HG03521 (cell line): ENCODE measurements around the gene MXD3.

Experiments used
- ATAC-seq: cut with Tn5 transposase; IDR thresholded peaks from one replicate; pipeline ENCODE4 v1.9.1; 2021; ENCODE audit warnings: mild to moderate bottlenecking, moderate library complexity; ENCODE audit not compliant: unreplicated experiment

The MXD3 gene

GRCh38 chr5:177327539-177328522 is 16.1 kb upstream of the MXD3 start:
- ATAC-seq: no peak

- ATAC-seq: no peak
Measured at GRCh38 chr5:177325868-177326381, 14.2 kb upstream of the MXD3 start.

GRCh38 chr5:177320879-177321278 is 9.2 kb upstream of the MXD3 start:
- no peak for ATAC-seq

GRCh38 chr5:177319913-177320588 is 8.4 kb upstream of the MXD3 start:
- no peak for ATAC-seq

- ATAC-seq: no peak
Measured at GRCh38 chr5:177317959-177318377, 6.3 kb upstream of the MXD3 start.

- no peak for ATAC-seq
Measured at GRCh38 chr5:177316005-177316404, 4.3 kb upstream of the MXD3 start.

GRCh38 chr5:177315411-177315810 is 3.7 kb upstream of the MXD3 start:
- ATAC-seq: no peak

GRCh38 chr5:177314376-177315342 is 3.0 kb upstream of the MXD3 start:
- no peak for ATAC-seq

- no peak for ATAC-seq
Measured at GRCh38 chr5:177313561-177314259, 2.0 kb upstream of the MXD3 start.

- ATAC-seq: peak; percentile 13
Measured at GRCh38 chr5:177312649-177313181, 1.0 kb upstream of the MXD3 start.

GRCh38 chr5:177311392-177311722 is 341 bp downstream of the MXD3 start:
- ATAC-seq: no peak

GRCh38 chr5:177310757-177311391 is 824 bp downstream of the MXD3 start:
- ATAC-seq: no peak

- ATAC-seq: no peak
Measured at GRCh38 chr5:177310332-177310731, 1.4 kb downstream of the MXD3 start.

GRCh38 chr5:177309351-177310191 is 2.1 kb downstream of the MXD3 start:
- no peak for ATAC-seq

- ATAC-seq: no peak
Measured at GRCh38 chr5:177308740-177309139, 3.0 kb downstream of the MXD3 start.

- no peak for ATAC-seq
Measured at GRCh38 chr5:177307544-177308363, 3.9 kb downstream of the MXD3 start.

- no peak for ATAC-seq
Measured at GRCh38 chr5:177306674-177307543, 4.8 kb downstream of the MXD3 start.
